Astrocyte (in vitro differentiated cells and primary cell): ENCODE data around the gene GPR27. TPM values are rescaled to one million over a fixed set of nuclear protein-coding genes. Genes with fewer than 3 reads are reported as not detected.

Source experiments
- DNase-seq: peaks from one replicate; pipeline ENCODE4 v3.0.0-alpha.2; 2010; ENCODE audit warnings: low read depth
- FAIRE-seq: peaks from 2 replicates; lab custom pipeline; 2011; peaks lifted over from hg19 to GRCh38; lab: Jason Lieb, UNC
- H2AFZ ChIP-seq: 2 replicates; pipeline ENCODE4 v1.6.0; 2012; ENCODE audit warnings: low read depth, low read length, inconsistent platforms
- H3K27ac ChIP-seq: 2 replicates; pipeline ENCODE4 v1.5.1; 2011; ENCODE audit warnings: low read depth, low read length, inconsistent platforms
- H3K27me3 ChIP-seq: 2 replicates; pipeline ENCODE4 v1.6.0; 2011; ENCODE audit warnings: low read length, inconsistent platforms; ENCODE audit not compliant: insufficient read depth
- H3K36me3 ChIP-seq: 2 replicates; pipeline ENCODE4 v1.5.1; 2011; ENCODE audit warnings: low read length, inconsistent platforms; ENCODE audit not compliant: insufficient read depth
- H3K4me1 ChIP-seq: 2 replicates; pipeline ENCODE4 v1.5.1; 2011; ENCODE audit warnings: low read length, inconsistent platforms; ENCODE audit not compliant: insufficient read depth
- H3K4me2 ChIP-seq: 2 replicates; pipeline ENCODE4 v1.6.0; 2012; ENCODE audit warnings: low read length, inconsistent platforms
- H3K4me3 ChIP-seq: 2 replicates; pipeline ENCODE4 v1.5.1; 2011; ENCODE audit warnings: low read depth, mild to moderate bottlenecking, low read length, inconsistent platforms; ENCODE audit not compliant: insufficient read depth
- H3K79me2 ChIP-seq: 2 replicates; pipeline ENCODE4 v1.6.0; 2012; ENCODE audit warnings: mild to moderate bottlenecking, low read length, inconsistent platforms; ENCODE audit not compliant: insufficient read depth
- H3K9ac ChIP-seq: 2 replicates; pipeline ENCODE4 v1.6.0; 2012; ENCODE audit warnings: mild to moderate bottlenecking, low read length, inconsistent platforms
- H3K9me3 ChIP-seq: 2 replicates; pipeline ENCODE4 v1.5.1; 2012; ENCODE audit warnings: low read depth, mild to moderate bottlenecking, low read length, inconsistent platforms; ENCODE audit not compliant: insufficient read depth
- H4K20me1 ChIP-seq: 2 replicates; pipeline ENCODE4 v1.6.0; 2012; ENCODE audit warnings: low read length, inconsistent platforms; ENCODE audit not compliant: insufficient read depth
- H3K27ac Mint-ChIP-seq: one replicate; pipeline ENCODE4 v1.8.0; 2021; ENCODE audit warnings: mild to moderate bottlenecking, mixed read lengths; ENCODE audit not compliant: unreplicated experiment
- H3K27me3 Mint-ChIP-seq: one replicate; pipeline ENCODE4 v1.8.0; 2021; ENCODE audit warnings: low read depth, mixed read lengths; ENCODE audit not compliant: unreplicated experiment
- H3K36me3 Mint-ChIP-seq: one replicate; pipeline ENCODE4 v1.8.0; 2021; ENCODE audit warnings: low read depth, mixed read lengths; ENCODE audit not compliant: unreplicated experiment
- H3K4me1 Mint-ChIP-seq: one replicate; pipeline ENCODE4 v1.8.0; 2021; ENCODE audit warnings: low read depth, mixed read lengths; ENCODE audit not compliant: unreplicated experiment
- H3K4me3 Mint-ChIP-seq: one replicate; pipeline ENCODE4 v1.8.0; 2021; ENCODE audit warnings: mild to moderate bottlenecking, moderate library complexity, mixed read lengths; ENCODE audit not compliant: unreplicated experiment
- H3K9me3 Mint-ChIP-seq: one replicate; pipeline ENCODE4 v1.8.0; 2021; ENCODE audit warnings: mild to moderate bottlenecking, mixed read lengths; ENCODE audit not compliant: unreplicated experiment
- CTCF ChIP-seq: IDR thresholded peaks from 2 replicates; pipeline ENCODE4 v1.5.1; 2011; ENCODE audit warnings: low read depth, mild to moderate bottlenecking, inconsistent platforms, low read length, moderate library complexity; ENCODE audit not compliant: insufficient read depth
- EZH2 ChIP-seq: IDR thresholded peaks from 2 replicates; pipeline ENCODE4 v1.6.1; 2012; ENCODE audit warnings: mild to moderate bottlenecking, low read length, inconsistent platforms; ENCODE audit not compliant: insufficient read depth
- total RNA-seq: library from RNA; stranded (reverse); gene quantifications from 2 replicates; pipeline ENCODE4 v1.2.1, GENCODE V29; 2021

GPR27 gene
- total RNA-seq, 1 donor from 2014 or later = 2.9 TPM

GRCh38 chr3:71758091-71758490 lies 4.4 kb downstream of the GPR27 start:
- Mint-ChIP-seq H3K27ac (no peak overlapping the region), H3K27me3 (peaks cover 61% of the 10 kb centered on the region), H3K4me3 (no peak overlapping the region), H3K36me3 (no peaks in the 10 kb centered on the region), H3K9me3 (peaks cover 3% of the 10 kb centered on the region), H3K4me1 (no peaks in the 10 kb centered on the region)
- no peak for DNase-seq
- H3K27ac ChIP-seq = no peak overlapping the region
- H3K9me3 ChIP-seq = no peaks in the 10 kb centered on the region
- no peaks in the 10 kb centered on the region for H4K20me1 ChIP-seq
- H3K9ac ChIP-seq = no peak overlapping the region
- no peak for FAIRE-seq
- H3K36me3 ChIP-seq = no peaks in the 10 kb centered on the region
- no peak overlapping the region for H2AFZ ChIP-seq
- TF ChIP-seq CTCF (no peak), EZH2 (no peak)
- H3K79me2 ChIP-seq = no peaks in the 10 kb centered on the region
- H3K4me3 ChIP-seq = no peak overlapping the region
- no peak overlapping the region for H3K4me2 ChIP-seq
- peaks cover 54% of the 10 kb centered on the region for H3K27me3 ChIP-seq
- peaks cover 2% of the 10 kb centered on the region for H3K4me1 ChIP-seq

- no peak for DNase-seq
- H3K36me3 ChIP-seq = no peaks in the 10 kb centered on the region
- no peak overlapping the region for H3K4me3 ChIP-seq
- Mint-ChIP-seq H3K4me3 (no peak overlapping the region), H3K36me3 (no peaks in the 10 kb centered on the region), H3K27me3 (peaks cover 64% of the 10 kb centered on the region), H3K4me1 (no peaks in the 10 kb centered on the region), H3K9me3 (peaks cover 3% of the 10 kb centered on the region), H3K27ac (no peak overlapping the region)
- no peak overlapping the region for H3K4me2 ChIP-seq
- no peaks in the 10 kb centered on the region for H3K9me3 ChIP-seq
- H3K27me3 ChIP-seq = peaks cover 55% of the 10 kb centered on the region
- no peak overlapping the region for H3K9ac ChIP-seq
- no peaks in the 10 kb centered on the region for H3K4me1 ChIP-seq
- no peak for FAIRE-seq
- H3K79me2 ChIP-seq = no peaks in the 10 kb centered on the region
- H2AFZ ChIP-seq = no peak overlapping the region
- H4K20me1 ChIP-seq = no peaks in the 10 kb centered on the region
- no peak overlapping the region for H3K27ac ChIP-seq
- no peak for TF ChIP-seq EZH2
- no peak for TF ChIP-seq CTCF
Measured at GRCh38 chr3:71759401-71759800, 5.7 kb downstream of the GPR27 start.

DNA sequence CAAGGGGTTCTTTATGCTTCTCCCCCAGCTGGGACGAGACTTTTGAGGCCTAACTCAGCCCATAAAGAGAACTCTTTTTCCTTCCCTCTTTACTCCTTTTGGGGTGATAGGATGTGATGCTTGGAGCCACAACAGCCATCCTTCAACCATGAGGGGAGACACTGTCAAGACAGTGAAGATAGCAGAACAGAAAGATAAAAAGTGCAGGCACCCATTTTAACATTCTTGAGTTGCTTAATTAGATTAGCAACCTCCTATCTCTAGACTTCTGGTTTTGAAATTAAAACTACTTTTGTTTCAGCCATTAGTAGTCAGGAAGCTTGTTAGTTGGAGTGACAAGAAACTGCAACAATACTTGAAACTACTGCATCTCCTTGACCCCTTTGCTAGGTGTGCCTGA lies 6.5 kb downstream of the GPR27 start:
- FAIRE-seq (no peak), DNase-seq (no peak)
- Histone ChIP-seq H3K4me1 (no peaks in the 10 kb centered on the region), H3K79me2 (no peaks in the 10 kb centered on the region), H3K27me3 (peaks cover 49% of the 10 kb centered on the region), H3K9ac (no peak overlapping the region), H3K4me3 (no peak overlapping the region), H3K36me3 (no peaks in the 10 kb centered on the region), H2AFZ (no peak overlapping the region), H3K9me3 (no peaks in the 10 kb centered on the region), H4K20me1 (no peaks in the 10 kb centered on the region), H3K27ac (no peak overlapping the region), H3K4me2 (no peak overlapping the region)
- Mint-ChIP-seq H3K4me1 (no peaks in the 10 kb centered on the region), H3K36me3 (no peaks in the 10 kb centered on the region), H3K4me3 (no peak overlapping the region), H3K27me3 (peaks cover 60% of the 10 kb centered on the region), H3K9me3 (peaks cover 2% of the 10 kb centered on the region), H3K27ac (no peak overlapping the region)
- no peak for TF ChIP-seq CTCF
- no peak for TF ChIP-seq EZH2
